Ammon's horn (tissue), 1 donor: ENCODE measurements around the gene BEX4.

ENCODE experiments used
- DNase-seq: peaks from one replicate; pipeline ENCODE4 v3.0.0-alpha.2; 2016; ENCODE audit warnings: low spot score

The BEX4 gene

DNA sequence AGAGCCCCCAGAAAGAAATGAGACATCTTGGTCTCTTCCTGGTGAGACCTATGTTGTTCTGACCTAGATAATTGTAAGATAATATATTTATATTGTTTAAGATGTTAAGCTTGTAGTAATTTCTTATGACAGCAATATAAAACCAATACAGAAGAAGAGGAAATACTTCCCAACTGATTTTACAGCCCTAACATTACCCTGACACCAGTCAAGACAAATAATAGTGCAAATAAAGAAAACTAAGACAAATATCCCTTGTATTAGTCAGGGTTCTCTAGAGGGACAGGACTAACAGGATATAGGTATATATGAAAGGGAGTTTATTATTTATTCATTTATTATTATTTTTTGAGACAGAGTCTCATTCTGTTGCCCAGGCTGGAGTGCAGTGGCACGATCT, 21.4 kb downstream of the BEX4 start:
- no peak for DNase-seq

DNA sequence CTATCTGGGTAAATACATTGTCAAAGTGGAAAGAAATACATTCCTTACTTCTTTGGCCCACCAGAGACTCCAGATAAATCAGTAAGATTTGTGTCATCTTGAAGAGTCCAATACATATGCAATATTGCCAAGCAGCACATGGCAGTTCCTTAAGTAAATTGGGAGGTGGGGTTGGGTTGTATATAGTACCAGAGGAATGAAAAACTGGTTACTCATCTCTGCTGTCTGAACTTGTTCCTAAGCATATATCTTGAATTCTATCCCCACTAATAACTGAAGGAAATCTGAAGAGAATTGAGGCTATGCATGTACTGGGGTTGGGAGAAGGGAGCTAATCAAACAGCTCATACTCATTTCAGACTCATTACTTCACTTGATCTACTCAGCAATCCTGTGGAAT, 25.2 kb downstream of the BEX4 start:
- no peak for DNase-seq

DNA sequence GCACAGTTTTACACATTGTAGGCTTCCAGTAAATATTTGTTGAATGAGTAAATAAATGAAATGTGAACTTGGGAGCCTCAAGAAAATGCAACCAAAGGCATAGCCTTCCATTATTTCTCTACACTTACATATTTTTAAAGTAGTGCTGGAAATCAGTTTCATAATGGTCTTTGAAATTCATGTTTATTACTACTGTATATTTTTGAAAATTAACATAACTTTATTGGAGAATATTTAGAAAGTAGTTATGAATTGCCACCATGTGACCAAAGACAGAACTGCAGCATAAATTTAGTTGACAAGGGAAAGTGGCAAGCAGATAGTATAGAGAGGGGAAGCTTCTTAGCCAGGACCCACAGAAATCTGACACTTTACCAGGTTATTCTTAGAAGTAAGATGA, 33.6 kb downstream of the BEX4 start:
- peak; percentile 23 for DNase-seq

DNA sequence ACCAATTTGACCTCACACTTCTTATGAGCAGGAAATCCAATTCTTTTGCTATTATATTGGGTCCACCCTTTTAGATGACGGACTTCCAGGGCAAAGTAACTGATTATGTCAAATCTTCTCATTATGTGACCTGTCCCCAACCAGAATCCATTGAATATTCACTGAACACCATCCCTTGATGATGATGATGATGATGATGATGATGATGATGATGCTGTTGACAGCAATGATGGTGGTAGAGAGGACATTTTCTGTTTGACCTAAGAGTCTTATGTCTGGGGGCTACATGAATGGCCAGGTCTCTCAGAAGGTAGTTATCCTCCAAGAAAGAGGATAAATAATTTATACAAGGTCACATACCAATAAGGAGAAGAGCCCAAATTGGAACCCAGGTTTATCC, 34.9 kb downstream of the BEX4 start:
- no peak for DNase-seq

DNA sequence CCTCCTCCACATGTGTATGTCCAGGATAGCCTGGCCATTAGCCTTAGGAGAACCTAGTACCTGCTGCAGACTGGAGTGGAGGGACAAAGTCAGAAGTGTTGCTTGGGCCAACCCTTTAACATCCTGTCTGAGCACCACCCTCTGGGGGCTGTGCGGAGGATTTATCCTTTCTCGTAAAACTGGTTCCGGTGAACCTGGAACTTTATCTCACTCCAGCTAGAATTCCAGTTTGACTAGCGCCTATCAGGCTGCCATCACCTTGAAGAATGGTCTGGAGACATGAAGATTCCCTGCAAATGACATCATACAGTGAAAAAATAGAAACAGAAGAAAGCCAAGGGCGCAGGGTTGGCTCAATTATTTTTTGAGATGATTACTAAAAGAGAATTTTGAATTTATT, 36.1 kb downstream of the BEX4 start:
- no peak for DNase-seq

DNA sequence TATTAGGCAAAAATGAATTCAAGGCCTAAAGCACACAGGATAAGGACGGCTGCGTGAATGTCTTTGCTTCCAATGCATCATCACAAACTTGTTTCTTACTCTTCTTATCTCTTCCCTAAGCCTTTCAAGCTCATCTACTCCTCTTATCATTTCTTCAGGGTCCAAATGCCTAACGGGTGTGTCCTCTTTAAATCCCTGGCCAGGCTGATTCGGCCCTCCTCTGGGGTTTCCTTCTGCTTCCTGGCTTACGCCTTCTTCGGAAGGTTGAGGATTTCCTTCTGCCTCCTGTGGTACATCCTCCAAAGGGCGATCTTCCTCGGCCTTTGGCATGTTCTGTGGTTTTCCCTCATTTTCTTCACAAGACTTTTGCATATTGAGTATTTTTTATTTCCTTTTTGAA, 38.7 kb downstream of the BEX4 start:
- no peak for DNase-seq

DNA sequence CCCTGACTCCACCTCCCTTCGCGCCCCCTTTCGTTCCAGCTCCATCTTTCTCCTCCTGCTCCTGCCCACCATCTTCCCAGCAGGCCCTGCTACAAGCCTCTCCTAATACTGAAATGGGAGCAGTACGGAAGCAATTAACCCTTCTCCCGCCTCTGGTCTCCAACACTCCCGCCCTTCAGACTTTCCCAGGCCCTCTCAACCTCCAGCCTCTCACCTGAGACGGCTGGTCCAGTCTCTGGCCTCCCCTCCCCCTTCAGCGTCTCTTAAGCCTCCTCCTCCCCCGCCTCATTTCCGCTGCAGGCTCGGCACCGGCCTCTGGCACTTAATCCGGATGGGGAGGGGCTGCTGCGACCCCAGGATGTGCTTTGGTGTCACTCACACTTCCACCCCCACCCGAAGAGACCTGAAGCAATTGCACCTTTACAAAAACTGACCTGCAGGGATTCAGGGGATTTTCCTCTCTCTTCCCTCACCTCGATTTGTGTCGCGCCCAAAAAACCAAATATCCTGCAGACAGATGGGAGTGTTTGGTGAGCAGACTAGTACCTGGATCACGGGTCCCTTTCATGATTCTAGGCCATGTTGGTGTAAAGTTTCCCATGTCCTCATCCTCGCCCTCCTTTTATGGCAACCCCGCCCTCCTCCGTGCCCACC, 39.4 kb downstream of the BEX4 start:
- peak; percentile 54 for DNase-seq

DNA sequence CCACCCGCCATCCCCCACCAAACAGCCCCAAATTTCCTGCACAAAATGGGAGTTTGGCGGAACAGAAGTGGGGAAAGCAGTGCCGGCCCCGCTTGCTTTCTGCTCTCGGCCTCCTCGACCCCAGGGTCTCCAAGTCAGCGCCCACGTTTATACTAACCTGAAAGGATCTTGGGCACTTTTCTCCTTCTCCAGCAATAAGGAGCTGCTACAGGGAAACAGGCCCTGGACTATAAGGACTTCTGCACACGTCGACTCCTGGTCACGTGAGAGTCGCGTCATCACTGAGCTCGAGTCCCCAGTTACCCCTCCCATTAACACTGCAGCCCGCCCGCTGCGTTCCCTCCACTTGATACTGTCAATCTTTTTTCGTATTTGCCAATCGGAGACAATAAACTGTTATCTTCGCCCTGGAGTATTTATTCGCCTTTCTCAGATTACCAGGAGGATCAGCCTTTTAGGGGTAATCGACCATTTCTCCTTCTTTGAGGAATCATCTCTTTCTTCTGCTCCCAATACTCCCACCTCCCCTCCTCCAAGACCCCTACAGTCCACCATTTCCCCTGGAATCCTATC, 40.1 kb downstream of the BEX4 start, which contains the start of gene TCEAL8:
Gene TCEAL8 (minus strand): TSS at position 235 of the 573 bp plus-strand sequence. CDS start 1,176 bp downstream, outside the sequence.
- peak; percentile 96 for DNase-seq

DNA sequence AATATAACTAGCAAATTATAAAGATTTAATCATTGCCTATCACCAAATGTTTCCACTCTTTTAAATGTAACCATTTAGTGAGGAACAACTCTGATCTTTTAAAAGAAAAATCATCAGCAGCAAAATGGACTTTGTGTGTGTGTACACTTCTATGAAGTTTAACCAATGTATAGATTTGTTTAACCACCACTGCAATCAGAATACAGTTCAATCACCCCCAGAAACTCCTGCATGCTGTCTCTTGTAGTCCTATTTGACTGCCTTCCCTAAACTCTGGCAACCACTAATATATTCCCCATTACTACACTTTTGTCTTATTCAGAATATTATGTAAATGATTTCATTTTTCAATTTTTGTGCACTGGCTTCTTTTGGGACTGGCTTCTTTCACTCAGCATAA, 41.7 kb downstream of the BEX4 start:
- DNase-seq = no peak

DNA sequence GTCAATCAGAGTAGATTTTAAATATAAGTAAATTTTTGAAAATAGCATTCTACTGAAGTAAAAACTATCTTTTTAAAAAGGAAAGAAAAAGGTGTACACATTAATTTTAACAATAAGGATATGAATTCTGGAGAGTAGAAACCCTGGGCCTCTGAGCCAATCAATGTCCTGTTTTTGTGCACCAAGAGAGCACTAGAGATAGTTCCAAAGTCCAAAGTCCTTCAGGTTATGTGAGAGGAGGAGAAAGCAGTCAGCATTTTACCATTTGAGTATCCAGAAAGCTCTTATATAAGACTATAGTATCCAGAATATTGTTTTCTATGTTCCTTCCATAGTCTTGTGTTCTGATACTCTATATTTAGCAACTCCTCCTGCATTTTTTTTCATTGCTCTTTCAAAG, 43.4 kb downstream of the BEX4 start:
- no peak for DNase-seq
